Caco-2 (cell line): Measurements from ENCODE around the gene ESRRG. TPM values are rescaled to one million over a fixed set of nuclear protein-coding genes. Genes with fewer than 3 reads are reported as not detected.

Experiments
- BruUV-seq: library from RNA; stranded (reverse); fragments of 400-500 nt; replicated peaks from 2 replicates; lab custom pipeline; 2021; lab: Mats Ljungman, UMichigan
- CTCF ChIA-PET: fragments of 300-600 bp; sonication (Branson Sonifier 250); formaldehyde crosslinking; loops from one replicate; lab custom pipeline; 2022; ENCODE audit warnings: antibody characterized with exemption; lab: Charles Lee
- POLR2A ChIA-PET: fragments of 300-600 bp; sonication (Branson Sonifier 250); formaldehyde crosslinking; loops from one replicate; lab custom pipeline; 2022; ENCODE audit warnings: antibody characterized with exemption; lab: Charles Lee
- DNase-seq, 2 experiments: peaks; one replicate each; pipeline versions ENCODE4 v3.0.0 to v3.0.0-alpha.2; 2020 to 2022
- H3K27me3 ChIP-seq: replicated peaks from 2 replicates; pipeline ENCODE4 v1.6.0; 2011; ENCODE audit warnings: low read length; ENCODE audit not compliant: control insufficient read depth, insufficient read depth
- H3K36me3 ChIP-seq: 2 replicates; pipeline ENCODE4 v1.5.1; 2011; ENCODE audit warnings: low read length; ENCODE audit not compliant: control insufficient read depth, insufficient read depth
- H3K4me1 ChIP-seq: fragments of 250-450 bp; sonication (Bioruptor Pico); 2 replicates; pipeline ENCODE4 v1.5.1; 2020; ENCODE audit warnings: mild to moderate bottlenecking
- H3K4me3 ChIP-seq: 2 replicates; pipeline ENCODE4 v1.5.1; 2011; ENCODE audit warnings: low read depth, mild to moderate bottlenecking, control low read depth, low read length
- H3K9me3 ChIP-seq: fragments of 250-450 bp; sonication (Bioruptor Pico); 2 replicates; pipeline ENCODE4 v1.5.1; 2020; ENCODE audit warnings: mild to moderate bottlenecking, moderate library complexity
- H3K27ac Mint-ChIP-seq: one replicate; pipeline ENCODE4 v1.8.0; 2022; ENCODE audit warnings: mixed read lengths; ENCODE audit not compliant: unreplicated experiment
- H3K27me3 Mint-ChIP-seq: one replicate; pipeline ENCODE4 v1.8.0; 2022; ENCODE audit warnings: mixed read lengths; ENCODE audit not compliant: insufficient read depth, unreplicated experiment
- H3K36me3 Mint-ChIP-seq: one replicate; pipeline ENCODE4 v1.8.0; 2022; ENCODE audit warnings: mild to moderate bottlenecking, mixed read lengths; ENCODE audit not compliant: insufficient read depth, unreplicated experiment
- H3K4me1 Mint-ChIP-seq: one replicate; pipeline ENCODE4 v1.8.0; 2022; ENCODE audit warnings: low read depth, mixed read lengths; ENCODE audit not compliant: unreplicated experiment
- H3K4me3 Mint-ChIP-seq: one replicate; pipeline ENCODE4 v1.8.0; 2022; ENCODE audit warnings: mild to moderate bottlenecking, moderate library complexity, mixed read lengths; ENCODE audit not compliant: unreplicated experiment
- H3K9me3 Mint-ChIP-seq: one replicate; pipeline ENCODE4 v1.8.0; 2022; ENCODE audit warnings: mixed read lengths; ENCODE audit not compliant: unreplicated experiment
- CTCF ChIP-seq, 2 experiments: fragments of 200-600 bp in 1 of 2; IDR thresholded peaks; 1 replicate in 1 of 2; 2 replicates in 1 of 2; pipeline versions ENCODE4 v1.5.1 to v1.8.0; 2011 to 2022; ENCODE audit warnings: antibody characterized with exemption in 1 of 2, control low read depth in 1 of 2, inconsistent platforms in 1 of 2, low read depth in 1 of 2, low read length in 1 of 2, mild to moderate bottlenecking in 1 of 2, moderate library complexity in 1 of 2; ENCODE audit not compliant: insufficient read depth in 1 of 2, severe bottlenecking in 1 of 2, unreplicated experiment in 1 of 2
- intact Hi-C: fragments of 100-400 bp; cut with micrococcal nuclease; formaldehyde crosslinking; loops from one replicate; pipeline ENCODE4 v1.10.0; 2022; ENCODE audit not compliant: unreplicated experiment
- total RNA-seq: library from RNA; stranded (reverse); gene quantifications from 2 replicates; pipeline ENCODE4 v1.2.3, GENCODE V29; 2022

Gene ESRRG
- total RNA-seq, 1 experiment from 2014 or later, result 6.6 TPM

- H3K27me3 ChIP-seq, result no peaks in the 10 kb centered on the region
- BruUV-seq, result no TSS peak
- POLR2A ChIA-PET, result no interaction called here
Measured at GRCh38 chr1:216722821-216723220, 408 bp downstream of the ESRRG start.

GRCh38 chr1:216721863-216722262 is 1.4 kb downstream of the ESRRG start:
- CTCF ChIA-PET, result interaction anchor here (1.7 kb wide), 1 partner anchor 411 kb away, joined by 5 read pairs; no protein-coding TSS in a partner anchor
- BruUV-seq, result no TSS peak
- peaks cover 15% of the 10 kb centered on the region for H3K4me1 Mint-ChIP-seq

More at GRCh38 chr1:216722821-216723220, 408 bp downstream of the ESRRG start:
- H3K4me1 Mint-ChIP-seq, result peaks cover 15% of the 10 kb centered on the region
- H3K27ac Mint-ChIP-seq, result peak overlapping the region; percentile 86
- peak overlapping the region; percentile 99 for H3K4me3 Mint-ChIP-seq
- H3K36me3 Mint-ChIP-seq, result peaks cover 7% of the 10 kb centered on the region
- Histone ChIP-seq H3K4me1 (0 out of 2 replicates have a peak, but pooled peaks cover 4% of the 10 kb centered on the region), H3K9me3 (no peaks in the 10 kb centered on the region), H3K36me3 (no peaks in the 10 kb centered on the region), H3K4me3 (peak overlapping the region; percentile 48)
- H3K9me3 Mint-ChIP-seq, result no peaks in the 10 kb centered on the region
- DNase-seq, result no peak
- H3K27me3 Mint-ChIP-seq, result no peaks in the 10 kb centered on the region
- CTCF ChIA-PET, result interaction anchor here (0.5 to 1.7 kb wide), 5 partner anchors 32 to 494 kb away, joined by 3 to 5 read pairs (median 4); no protein-coding TSS in a partner anchor
- no peak for TF ChIP-seq CTCF (IDR thresholded peaks at IDR 0.05; ENCODE audit: insufficient read depth in 1 of 2, low read depth in 1 of 2, low read length in 1 of 2, severe bottlenecking in 1 of 2, unreplicated experiment in 1 of 2)
- intact Hi-C loops, result loop anchor here (2.0 to 10.0 kb wide), 3 partner anchors 122 to 498 kb away; no protein-coding TSS in a partner anchor

GRCh38 chr1:216721062-216721461 is 2.2 kb downstream of the ESRRG start:
- POLR2A ChIA-PET, result no interaction called here
- no peak overlapping the region for H3K4me3 ChIP-seq
- DNase-seq, result no peak
- H3K36me3 ChIP-seq, result no peaks in the 10 kb centered on the region
- CTCF ChIA-PET, result no interaction called here
- H3K27ac Mint-ChIP-seq, result no peak overlapping the region
- H3K27me3 ChIP-seq, result no peaks in the 10 kb centered on the region
- H3K4me1 ChIP-seq, result 0 out of 2 replicates have a peak, but pooled peaks cover 4% of the 10 kb centered on the region
- H3K27me3 Mint-ChIP-seq, result no peaks in the 10 kb centered on the region
- BruUV-seq, result no TSS peak
- H3K4me1 Mint-ChIP-seq, result peaks cover 15% of the 10 kb centered on the region
- no peaks in the 10 kb centered on the region for H3K9me3 ChIP-seq
- H3K36me3 Mint-ChIP-seq, result peaks cover 7% of the 10 kb centered on the region
- intact Hi-C loops, result loop anchor here (5.0 to 10.0 kb wide), 2 partner anchors 409 to 496 kb away; no protein-coding TSS in a partner anchor
- no peaks in the 10 kb centered on the region for H3K9me3 Mint-ChIP-seq
- no peak for TF ChIP-seq CTCF (IDR thresholded peaks at IDR 0.05; ENCODE audit: insufficient read depth in 1 of 2, low read depth in 1 of 2, low read length in 1 of 2, severe bottlenecking in 1 of 2, unreplicated experiment in 1 of 2)
- H3K4me3 Mint-ChIP-seq, result peak overlapping the region; percentile 99

More at GRCh38 chr1:216721863-216722262, 1.4 kb downstream of the ESRRG start:
- Mint-ChIP-seq H3K27me3 (no peaks in the 10 kb centered on the region), H3K9me3 (no peaks in the 10 kb centered on the region), H3K27ac (peak overlapping the region; percentile 31), H3K36me3 (peaks cover 7% of the 10 kb centered on the region), H3K4me3 (peak overlapping the region; percentile 99)
- no peaks in the 10 kb centered on the region for H3K27me3 ChIP-seq
- no peak for TF ChIP-seq CTCF (IDR thresholded peaks at IDR 0.05; ENCODE audit: insufficient read depth in 1 of 2, low read depth in 1 of 2, low read length in 1 of 2, severe bottlenecking in 1 of 2, unreplicated experiment in 1 of 2)
- POLR2A ChIA-PET, result no interaction called here
- H3K4me1 ChIP-seq, result 0 out of 2 replicates have a peak, but pooled peaks cover 4% of the 10 kb centered on the region
- no peaks in the 10 kb centered on the region for H3K9me3 ChIP-seq
- H3K36me3 ChIP-seq, result no peaks in the 10 kb centered on the region
- no peak for DNase-seq
- no peak overlapping the region for H3K4me3 ChIP-seq
- intact Hi-C loops, result loop anchor here (2.0 to 10.0 kb wide), 3 partner anchors 121 to 497 kb away; no protein-coding TSS in a partner anchor
